GM12878 (cell line): Measurements from ENCODE around the gene PCP2.

Source experiments
- EP300 ChIP-seq, 2 experiments: fragments of 150-350 bp in 1 of 2; IDR thresholded peaks; 2 replicates each; pipeline ENCODE4 v1.6.1; 2011 to 2012; ENCODE audit warnings: low read depth in 2 of 2, low read length in 2 of 2, borderline replicate concordance in 1 of 2, improper control_type of control experiment in 1 of 2, inconsistent platforms in 1 of 2; ENCODE audit not compliant: control insufficient read depth in 1 of 2
- FOXM1 ChIP-seq: IDR thresholded peaks from 2 replicates; pipeline ENCODE4 v1.6.1; 2012; ENCODE audit warnings: low read depth, mild to moderate bottlenecking, inconsistent platforms, low read length, moderate library complexity
- HDAC2 ChIP-seq: fragments of 200-600 bp; sonication (generic); IDR thresholded peaks from 2 replicates; pipeline ENCODE4 v1.6.1; 2017
- MAX ChIP-seq: IDR thresholded peaks from 2 replicates; pipeline ENCODE4 v1.6.1; 2012; ENCODE audit warnings: low read depth, low read length, improper control_type of control experiment
- POLR2A ChIP-seq: IDR thresholded peaks from 2 replicates; pipeline ENCODE4 v1.6.1; 2011; ENCODE audit warnings: low read depth, mild to moderate bottlenecking, low read length
- TCF7 ChIP-seq: IDR thresholded peaks from 2 replicates; pipeline ENCODE4 v1.6.1; 2014; ENCODE audit warnings: antibody characterized with exemption, borderline replicate concordance
- ZNF274 ChIP-seq: IDR thresholded peaks from one replicate; pipeline ENCODE4 v1.8.0; 2011; ENCODE audit not compliant: insufficient read length, insufficient read depth
- TF ChIP-seq, protein P1 (sequence below): IDR thresholded peaks from 2 replicates; pipeline ENCODE4 v1.6.1; 2011; ENCODE audit warnings: borderline replicate concordance, low read depth, mild to moderate bottlenecking, moderate library complexity, mixed read lengths, low read length; ENCODE audit not compliant: insufficient read depth; ENCODE audit errors: extremely low read length
- TF ChIP-seq, protein P2 (sequence below): fragments of 450-650 bp; IDR thresholded peaks from 2 replicates; pipeline ENCODE4 v1.6.1; 2018; ENCODE audit warnings: mild to moderate bottlenecking, low read depth, moderate library complexity; ENCODE audit not compliant: partially characterized antibody
- TF ChIP-seq, protein P3 (sequence below): IDR thresholded peaks from 2 replicates; pipeline ENCODE4 v1.6.1; 2011; ENCODE audit warnings: low read depth, mild to moderate bottlenecking, low read length, moderate library complexity, borderline replicate concordance; ENCODE audit errors: extremely low read depth
- TF ChIP-seq, protein P4 (sequence below), 3 experiments: IDR thresholded peaks in 2 of 3; conservative IDR thresholded peaks in 1 of 3; 2 replicates each; pipeline ENCODE4 v1.5.1; 2011; ENCODE audit warnings: low read depth in 3 of 3, low read length in 3 of 3, mild to moderate bottlenecking in 3 of 3, control low read depth in 2 of 3, moderate library complexity in 2 of 3, inconsistent platforms in 1 of 3, mixed read lengths in 1 of 3; ENCODE audit not compliant: control insufficient read depth in 2 of 3, insufficient read depth in 1 of 3; ENCODE audit errors: extremely low read depth in 1 of 3

DNA sequence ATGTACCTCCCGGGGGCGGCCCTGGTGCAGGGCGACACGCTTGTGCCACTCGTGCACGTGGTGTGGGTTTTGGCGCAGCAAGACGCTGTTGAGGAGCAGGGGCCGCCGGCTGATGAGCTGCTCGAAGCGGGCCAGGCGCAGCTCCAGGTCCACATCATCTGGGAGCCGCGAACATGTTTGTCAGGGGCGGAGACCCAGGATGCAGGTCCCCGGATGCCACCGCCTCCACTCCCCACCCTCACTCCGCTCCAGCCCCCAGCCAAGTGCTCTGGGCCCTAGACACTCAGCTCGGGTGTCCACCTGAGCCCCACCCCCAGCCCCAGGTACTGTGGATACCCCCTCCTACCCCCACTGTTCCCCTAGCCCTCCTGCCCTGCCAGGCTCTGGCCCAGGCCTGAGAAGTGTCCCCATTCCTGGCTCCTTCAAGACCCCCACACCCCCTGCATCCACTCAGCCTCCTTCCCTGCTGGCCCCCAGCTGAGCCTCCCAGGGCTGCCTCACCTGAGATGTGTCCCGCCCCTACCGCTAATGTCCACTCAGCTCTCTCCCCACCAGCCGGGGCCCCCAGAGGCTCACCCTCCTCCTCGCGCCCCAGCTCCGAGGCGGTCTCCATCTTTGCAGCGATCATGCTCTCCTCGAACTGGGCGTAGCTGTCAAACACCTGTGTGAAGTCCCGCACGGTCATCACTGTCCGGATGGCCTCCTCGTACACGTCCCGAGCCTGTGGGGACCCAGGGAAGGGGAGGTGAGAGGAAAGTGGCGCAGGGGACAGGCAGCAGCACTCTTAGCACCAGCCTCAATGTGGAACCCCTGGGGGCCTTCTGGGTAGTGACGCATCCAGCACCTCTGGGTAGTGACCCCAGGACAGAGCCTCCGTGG lies 9.6 kb downstream of the PCP2 start:
- TF ChIP-seq, protein P1, sequence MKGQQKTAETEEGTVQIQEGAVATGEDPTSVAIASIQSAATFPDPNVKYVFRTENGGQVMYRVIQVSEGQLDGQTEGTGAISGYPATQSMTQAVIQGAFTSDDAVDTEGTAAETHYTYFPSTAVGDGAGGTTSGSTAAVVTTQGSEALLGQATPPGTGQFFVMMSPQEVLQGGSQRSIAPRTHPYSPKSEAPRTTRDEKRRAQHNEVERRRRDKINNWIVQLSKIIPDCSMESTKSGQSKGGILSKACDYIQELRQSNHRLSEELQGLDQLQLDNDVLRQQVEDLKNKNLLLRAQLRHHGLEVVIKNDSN, result no peak
- TF ChIP-seq MAX (no peak), TCF7 (no peak), ZNF274 (no peak), POLR2A (peak; percentile 39; the same call in 1 of the 2 replicates), FOXM1 (no peak), HDAC2 (no peak), EP300 (IDR thresholded peaks at IDR 0.05; ENCODE audit: borderline replicate concordance in 1 of 2, control insufficient read depth in 1 of 2, low read depth in 2 of 2, low read length in 2 of 2) (no peak)
- TF ChIP-seq, protein P2, sequence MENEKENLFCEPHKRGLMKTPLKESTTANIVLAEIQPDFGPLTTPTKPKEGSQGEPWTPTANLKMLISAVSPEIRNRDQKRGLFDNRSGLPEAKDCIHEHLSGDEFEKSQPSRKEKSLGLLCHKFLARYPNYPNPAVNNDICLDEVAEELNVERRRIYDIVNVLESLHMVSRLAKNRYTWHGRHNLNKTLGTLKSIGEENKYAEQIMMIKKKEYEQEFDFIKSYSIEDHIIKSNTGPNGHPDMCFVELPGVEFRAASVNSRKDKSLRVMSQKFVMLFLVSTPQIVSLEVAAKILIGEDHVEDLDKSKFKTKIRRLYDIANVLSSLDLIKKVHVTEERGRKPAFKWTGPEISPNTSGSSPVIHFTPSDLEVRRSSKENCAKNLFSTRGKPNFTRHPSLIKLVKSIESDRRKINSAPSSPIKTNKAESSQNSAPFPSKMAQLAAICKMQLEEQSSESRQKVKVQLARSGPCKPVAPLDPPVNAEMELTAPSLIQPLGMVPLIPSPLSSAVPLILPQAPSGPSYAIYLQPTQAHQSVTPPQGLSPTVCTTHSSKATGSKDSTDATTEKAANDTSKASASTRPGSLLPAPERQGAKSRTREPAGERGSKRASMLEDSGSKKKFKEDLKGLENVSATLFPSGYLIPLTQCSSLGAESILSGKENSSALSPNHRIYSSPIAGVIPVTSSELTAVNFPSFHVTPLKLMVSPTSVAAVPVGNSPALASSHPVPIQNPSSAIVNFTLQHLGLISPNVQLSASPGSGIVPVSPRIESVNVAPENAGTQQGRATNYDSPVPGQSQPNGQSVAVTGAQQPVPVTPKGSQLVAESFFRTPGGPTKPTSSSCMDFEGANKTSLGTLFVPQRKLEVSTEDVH, result no peak
- TF ChIP-seq, protein P3, sequence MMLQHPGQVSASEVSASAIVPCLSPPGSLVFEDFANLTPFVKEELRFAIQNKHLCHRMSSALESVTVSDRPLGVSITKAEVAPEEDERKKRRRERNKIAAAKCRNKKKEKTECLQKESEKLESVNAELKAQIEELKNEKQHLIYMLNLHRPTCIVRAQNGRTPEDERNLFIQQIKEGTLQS, result no peak
- TF ChIP-seq, protein P4, sequence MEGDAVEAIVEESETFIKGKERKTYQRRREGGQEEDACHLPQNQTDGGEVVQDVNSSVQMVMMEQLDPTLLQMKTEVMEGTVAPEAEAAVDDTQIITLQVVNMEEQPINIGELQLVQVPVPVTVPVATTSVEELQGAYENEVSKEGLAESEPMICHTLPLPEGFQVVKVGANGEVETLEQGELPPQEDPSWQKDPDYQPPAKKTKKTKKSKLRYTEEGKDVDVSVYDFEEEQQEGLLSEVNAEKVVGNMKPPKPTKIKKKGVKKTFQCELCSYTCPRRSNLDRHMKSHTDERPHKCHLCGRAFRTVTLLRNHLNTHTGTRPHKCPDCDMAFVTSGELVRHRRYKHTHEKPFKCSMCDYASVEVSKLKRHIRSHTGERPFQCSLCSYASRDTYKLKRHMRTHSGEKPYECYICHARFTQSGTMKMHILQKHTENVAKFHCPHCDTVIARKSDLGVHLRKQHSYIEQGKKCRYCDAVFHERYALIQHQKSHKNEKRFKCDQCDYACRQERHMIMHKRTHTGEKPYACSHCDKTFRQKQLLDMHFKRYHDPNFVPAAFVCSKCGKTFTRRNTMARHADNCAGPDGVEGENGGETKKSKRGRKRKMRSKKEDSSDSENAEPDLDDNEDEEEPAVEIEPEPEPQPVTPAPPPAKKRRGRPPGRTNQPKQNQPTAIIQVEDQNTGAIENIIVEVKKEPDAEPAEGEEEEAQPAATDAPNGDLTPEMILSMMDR (IDR thresholded peaks at IDR 0.05 in 2 of 3, conservative IDR thresholded peaks at IDR 0.05 in 1 of 3; ENCODE audit: control insufficient read depth in 2 of 3, extremely low read depth in 1 of 3, insufficient read depth in 1 of 3, low read depth in 3 of 3, low read length in 3 of 3), result no peak
